Stimulated activated CD8-positive, alpha-beta memory T cell treated with anti-CD3 and anti-CD28 coated beads, Interleukin-4, amount 100 ng/mL, for 1 hour (primary cell): ENCODE results near the gene ZNF618.
"Not testable (repeated sequence)": the region's sequence is repeated elsewhere in the genome, so short reads cannot be mapped to it uniquely, and the experiment has no call there.

ENCODE experiments used
- DNase-seq, 2 donors: peaks; one replicate each; pipeline ENCODE4 v3.0.0-alpha.2; 2020; ENCODE audit warnings: low read depth in 2 of 2, low spot score in 1 of 2

Gene ZNF618

DNA sequence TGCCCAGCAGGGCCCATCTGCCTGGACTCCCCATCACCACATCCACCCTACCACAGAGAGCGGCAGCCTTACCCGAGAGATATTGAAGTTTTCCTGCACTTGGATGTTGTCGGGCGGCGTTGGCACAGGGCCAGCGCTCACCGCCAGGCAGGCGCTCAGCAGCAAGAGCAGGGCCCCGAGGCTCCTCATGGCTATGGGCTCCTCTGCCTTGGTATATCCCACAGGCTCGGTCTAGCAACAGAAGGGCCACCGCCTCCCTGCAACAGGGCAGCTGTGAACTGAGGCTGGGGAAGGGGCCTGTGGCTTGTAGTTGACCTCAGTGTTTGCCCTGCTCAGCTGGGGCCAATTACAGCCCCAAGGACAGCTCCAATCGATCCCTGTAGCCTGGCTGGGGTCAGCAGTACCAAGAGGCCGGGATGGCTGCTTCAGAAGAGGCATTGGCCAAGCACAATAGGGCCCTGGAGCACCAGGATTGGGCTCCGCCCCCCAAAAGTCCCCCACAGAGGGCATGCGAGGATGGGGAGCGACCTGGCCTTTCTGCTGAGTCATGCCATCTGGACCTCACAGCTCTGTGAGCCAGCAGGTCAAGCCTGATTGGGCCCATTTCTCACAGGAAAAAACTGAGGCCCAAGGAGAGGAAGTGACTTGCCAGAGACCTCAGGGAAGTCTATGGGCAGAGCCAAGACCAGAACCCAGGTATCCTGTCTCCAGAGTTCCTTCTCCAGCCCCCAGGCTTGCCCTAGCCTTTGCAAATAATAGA, 202.1 kb downstream of the ZNF618 start, which contains the start of gene AMBP:
AMBP (minus strand) TSS at position 280 of the 760 bp plus-strand sequence; CDS start at position 189, 91 bp downstream.
- DNase-seq = no peak

- DNase-seq = no peak
These were observed 202.7 kb downstream of the ZNF618 start for GRCh38 chr9:114078781-114079156.

- DNase-seq = no peak
These were observed 204.2 kb downstream of the ZNF618 start for GRCh38 chr9:114080195-114080772.

- DNase-seq = no peak
These were observed 204.8 kb downstream of the ZNF618 start for GRCh38 chr9:114080773-114081440.

DNA sequence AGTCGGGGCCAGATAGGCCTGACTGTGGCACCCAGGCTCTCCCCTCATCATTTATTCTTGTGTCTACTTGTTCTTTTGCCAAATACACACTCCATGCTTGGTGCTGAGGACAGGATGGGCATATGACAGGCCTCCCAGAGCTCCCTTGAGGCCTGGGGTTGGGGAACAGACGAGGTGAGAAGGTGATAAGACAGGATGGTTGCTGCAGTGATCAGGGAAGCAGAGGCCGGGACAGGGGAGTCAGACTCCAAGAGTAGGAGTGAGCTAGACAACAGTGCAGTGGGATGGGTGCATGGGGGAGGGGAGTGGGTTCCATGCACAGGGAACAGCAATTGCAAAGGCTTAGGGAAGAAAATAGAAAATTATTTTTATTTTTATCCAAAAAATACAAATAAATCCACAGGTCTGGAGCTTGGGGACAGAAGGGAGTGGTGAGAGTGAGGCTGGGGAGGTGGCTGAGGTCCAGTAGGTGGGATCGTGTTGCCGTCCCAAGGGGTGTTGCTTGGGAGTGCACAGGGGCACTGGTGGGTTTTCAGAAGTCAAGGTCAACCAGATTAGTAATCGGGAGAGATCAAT, 205.4 kb downstream of the ZNF618 start:
- no peak for DNase-seq

- DNase-seq = peak; percentile 63 to 66
These were observed 206.1 kb downstream of the ZNF618 start for GRCh38 chr9:114082017-114082762.

- not testable (repeated sequence) for DNase-seq
These were observed 206.8 kb downstream of the ZNF618 start for GRCh38 chr9:114082763-114083412.

GRCh38 chr9:114083666-114084065, 207.6 kb downstream of the ZNF618 start:
- no peak for DNase-seq

DNA sequence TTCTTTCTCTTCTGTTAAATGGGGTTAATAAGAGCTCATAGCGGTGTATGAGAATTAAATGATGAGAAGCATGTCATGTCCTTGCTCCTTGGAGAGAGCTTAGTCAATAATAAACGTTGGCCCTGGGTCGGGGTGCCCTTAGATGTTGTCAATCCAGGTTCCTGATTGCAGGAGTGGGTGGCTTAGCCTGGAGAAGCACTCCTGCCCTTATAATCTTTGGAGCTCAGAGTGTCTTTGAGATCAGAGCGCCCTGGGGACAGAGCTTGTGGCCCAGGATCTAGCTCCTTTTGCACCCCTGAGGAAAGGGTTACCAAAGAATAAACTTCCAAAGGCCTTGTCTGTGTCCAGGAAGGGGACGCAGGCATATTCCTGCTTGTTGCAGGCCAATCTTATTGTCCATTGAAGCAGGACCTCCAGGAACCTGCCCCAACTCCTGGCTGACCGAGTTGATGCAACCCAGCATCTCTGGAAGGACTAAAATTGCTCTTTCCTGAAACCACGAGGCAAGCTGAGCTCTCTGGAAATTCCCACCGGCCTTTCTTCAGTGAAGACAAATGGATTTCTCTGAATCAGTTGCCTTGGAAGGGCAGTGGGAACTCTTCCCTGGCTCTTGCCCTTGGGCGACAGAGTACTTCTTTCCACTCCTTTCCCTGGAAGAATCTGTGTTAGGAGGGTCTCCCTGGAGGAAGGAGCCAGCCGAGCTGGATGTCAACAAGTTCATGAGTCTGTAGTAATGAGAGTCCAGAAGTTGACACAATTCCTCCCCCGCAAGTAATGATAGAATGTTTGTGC, 208.4 kb downstream of the ZNF618 start:
- no peak for DNase-seq

- no peak for DNase-seq
These were observed 209.3 kb downstream of the ZNF618 start for GRCh38 chr9:114085387-114085789.

DNA sequence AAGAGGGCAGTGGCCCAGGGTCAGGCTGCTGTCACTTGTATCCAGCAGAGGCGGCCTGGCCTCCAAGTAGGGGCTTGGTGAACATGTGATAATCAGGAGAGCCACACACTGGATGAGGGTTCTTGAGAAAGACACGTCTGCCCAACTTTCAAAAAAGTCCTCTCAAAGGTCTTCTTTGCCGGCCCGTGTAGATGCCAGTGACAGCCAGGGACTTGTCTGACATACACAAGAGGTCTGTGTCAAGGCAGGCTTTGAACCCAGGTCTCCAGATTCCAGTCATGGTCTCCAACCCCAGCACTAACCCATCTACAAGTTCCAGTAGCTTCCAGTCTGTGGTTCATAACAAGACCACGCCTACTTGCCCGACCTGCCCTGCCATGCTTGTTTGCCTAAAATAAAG, 209.9 kb downstream of the ZNF618 start:
- DNase-seq = no peak

DNA sequence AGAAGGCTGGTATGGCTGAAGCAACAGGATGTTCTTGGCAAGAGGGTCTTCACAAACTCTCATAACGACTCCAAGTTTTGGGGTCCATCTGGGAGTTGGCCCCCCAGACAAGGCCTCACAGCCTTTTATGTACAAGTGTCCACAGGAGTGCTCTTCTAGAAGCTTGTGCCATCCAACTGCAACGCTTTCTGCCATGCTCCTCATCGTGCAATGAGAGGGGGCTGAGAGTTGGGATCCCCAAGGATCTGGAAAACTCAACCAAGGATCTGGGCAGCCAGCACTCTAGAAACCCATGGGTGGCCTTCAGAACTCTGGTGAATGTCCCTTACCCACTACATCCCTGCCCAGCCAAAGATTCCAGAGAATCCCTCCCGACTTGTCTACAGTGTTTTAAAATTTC, 210.5 kb downstream of the ZNF618 start:
- no peak for DNase-seq

GRCh38 chr9:114087721-114088120, 211.6 kb downstream of the ZNF618 start:
- no peak for DNase-seq

DNA sequence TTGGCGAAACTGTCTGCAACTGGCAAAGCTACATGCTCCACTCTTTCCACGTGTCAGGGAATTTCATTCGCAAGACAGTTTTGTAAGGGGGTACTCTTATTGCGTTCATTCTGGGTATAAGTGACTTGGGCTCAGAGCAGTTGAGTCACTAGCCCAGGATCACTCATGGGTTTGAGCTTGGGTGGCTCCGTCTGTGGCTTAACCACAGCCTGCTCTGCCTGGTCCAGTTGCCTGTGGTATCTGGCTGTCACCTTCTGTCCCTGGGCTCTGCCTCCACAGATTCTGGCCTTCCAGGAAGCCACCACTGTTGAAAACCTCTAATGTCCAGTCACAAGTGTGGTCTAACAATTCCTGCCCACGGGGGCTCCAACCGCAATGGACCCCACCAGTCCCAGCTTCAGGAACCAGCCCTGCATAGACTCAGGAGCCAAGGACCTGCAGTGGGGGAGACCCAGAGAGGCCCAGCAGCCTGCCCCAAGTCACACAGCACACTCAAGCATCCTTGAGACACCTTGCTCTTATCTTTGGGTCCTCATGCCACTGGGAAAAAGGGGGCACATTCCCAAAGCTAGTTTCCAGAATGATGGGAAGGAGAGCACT, 212.6 kb downstream of the ZNF618 start:
- no peak for DNase-seq

GRCh38 chr9:114089206-114089840, 213.2 kb downstream of the ZNF618 start:
- DNase-seq = no peak

DNA sequence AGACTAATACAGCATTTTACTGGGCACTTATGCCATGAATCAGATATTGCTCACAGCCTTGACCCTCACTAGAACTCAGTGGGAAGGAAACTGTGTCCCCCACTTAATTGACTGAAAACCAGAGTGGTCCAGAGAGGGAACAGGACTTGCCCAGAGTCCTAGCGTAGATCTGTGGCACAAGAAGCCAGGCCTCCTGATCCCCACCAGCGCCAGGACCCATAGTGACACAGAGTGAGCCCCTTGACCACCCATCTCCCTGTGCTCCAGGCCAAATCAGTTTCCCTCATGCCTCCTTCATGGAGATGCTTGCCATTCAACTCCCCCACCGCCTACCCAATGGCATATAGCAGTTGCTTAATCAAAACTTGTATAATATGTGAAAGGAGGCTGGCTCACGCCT, 214.7 kb downstream of the ZNF618 start:
- no peak for DNase-seq

DNA sequence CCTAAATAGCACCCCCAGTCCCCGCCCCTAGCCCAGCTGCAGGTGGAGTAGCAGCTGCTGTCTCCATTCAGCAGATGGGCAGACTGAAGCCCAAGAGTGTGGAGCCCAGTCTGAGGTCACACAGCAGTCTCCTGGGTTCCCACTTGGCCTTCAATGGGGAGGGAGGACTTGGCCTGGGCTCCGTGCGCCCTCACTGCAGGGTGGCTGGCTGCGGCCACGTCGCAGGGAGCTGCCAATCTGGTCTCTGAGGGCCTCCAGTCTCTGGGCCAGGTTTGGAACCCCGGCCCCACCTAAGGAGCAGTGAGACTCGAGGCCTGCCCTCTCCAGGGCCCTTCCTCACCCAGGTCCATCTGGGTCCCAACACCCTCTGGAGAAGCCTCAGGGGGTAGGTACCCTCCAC, 215.6 kb downstream of the ZNF618 start:
- no peak for DNase-seq

DNA sequence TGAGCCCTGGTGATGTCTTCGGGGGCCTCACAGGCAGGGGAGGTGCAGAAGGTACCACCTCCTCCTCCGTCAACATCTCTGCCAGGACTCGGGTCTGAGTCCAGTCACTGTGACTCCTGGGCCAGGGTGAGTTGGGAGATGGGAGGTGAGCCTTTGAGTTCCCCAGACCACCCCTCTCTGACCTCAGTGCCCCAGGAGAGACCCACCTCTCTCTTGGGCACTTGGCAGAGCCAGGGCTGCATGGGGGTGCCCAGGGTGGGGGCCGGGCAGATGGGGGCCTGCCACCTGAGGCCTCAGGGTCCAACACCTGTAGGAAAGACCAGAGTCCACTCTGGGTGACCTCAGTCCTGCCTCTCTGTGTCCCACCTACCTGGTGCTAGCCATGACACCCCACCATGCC, 216.2 kb downstream of the ZNF618 start:
- DNase-seq = no peak

GRCh38 chr9:114093031-114093471, 216.9 kb downstream of the ZNF618 start:
- no peak for DNase-seq
